Choroid plexus epithelial cell (primary cell): ENCODE measurements around the gene MPST.

ENCODE experiments used
- DNase-seq: peaks from one replicate; pipeline ENCODE4 v3.0.0-alpha.2; 2010; ENCODE audit warnings: low read depth
- H3K4me3 ChIP-seq: 2 replicates; pipeline ENCODE4 v1.5.1; 2011; ENCODE audit warnings: low read depth, mild to moderate bottlenecking, control low read depth, low read length, moderate library complexity
- CTCF ChIP-seq: conservative IDR thresholded peaks from 2 replicates; pipeline ENCODE4 v1.5.1; 2011; ENCODE audit warnings: low read depth, mild to moderate bottlenecking, control low read depth, inconsistent platforms, low read length, moderate library complexity

Gene MPST

GRCh38 chr22:37019309-37020191, at the start of gene MPST, which contains the start of gene TST:
Gene MPST (plus strand): TSS chr22:37019742. CDS start chr22:37019837, 95 bp downstream.
Gene TST (minus strand): TSS chr22:37019447. CDS start chr22:37018732, 715 bp downstream.
- peak; percentile 67 for DNase-seq
- peak within 1 kb of the TSS; percentile 85 for H3K4me3 ChIP-seq
- TF ChIP-seq CTCF: no peak

GRCh38 chr22:36971341-36972125, 48.0 kb upstream of the MPST start:
- TF ChIP-seq CTCF: no peak
- no peak for DNase-seq
- H3K4me3 ChIP-seq: no peak overlapping the region

DNA sequence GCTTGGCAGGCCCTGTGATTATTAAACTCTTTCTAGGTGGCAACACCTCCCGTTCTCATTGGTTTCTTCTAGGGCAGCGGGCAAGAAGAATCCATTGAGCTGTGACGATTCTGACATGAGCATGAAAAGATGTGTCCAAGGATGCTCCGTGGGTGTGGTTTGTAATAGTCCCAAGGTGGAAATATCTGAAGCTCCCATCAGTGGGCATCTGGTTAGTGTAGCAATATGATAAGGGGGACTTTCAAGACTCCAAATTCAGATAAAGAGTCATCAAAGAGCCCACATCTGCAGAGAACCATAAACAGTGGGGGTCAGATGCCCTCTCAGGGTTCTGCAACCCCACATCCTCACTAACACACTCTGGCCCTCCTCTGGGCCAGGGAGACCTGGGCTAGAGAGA, 42.9 kb upstream of the MPST start:
- no peak for DNase-seq
- no peak for TF ChIP-seq CTCF
- H3K4me3 ChIP-seq: no peak overlapping the region

- peak overlapping the region; percentile 54 for H3K4me3 ChIP-seq
- peak; percentile 57 for DNase-seq
- peak; percentile 63 for TF ChIP-seq CTCF
Measured at GRCh38 chr22:36977401-36977861, 42.1 kb upstream of the MPST start.

DNA sequence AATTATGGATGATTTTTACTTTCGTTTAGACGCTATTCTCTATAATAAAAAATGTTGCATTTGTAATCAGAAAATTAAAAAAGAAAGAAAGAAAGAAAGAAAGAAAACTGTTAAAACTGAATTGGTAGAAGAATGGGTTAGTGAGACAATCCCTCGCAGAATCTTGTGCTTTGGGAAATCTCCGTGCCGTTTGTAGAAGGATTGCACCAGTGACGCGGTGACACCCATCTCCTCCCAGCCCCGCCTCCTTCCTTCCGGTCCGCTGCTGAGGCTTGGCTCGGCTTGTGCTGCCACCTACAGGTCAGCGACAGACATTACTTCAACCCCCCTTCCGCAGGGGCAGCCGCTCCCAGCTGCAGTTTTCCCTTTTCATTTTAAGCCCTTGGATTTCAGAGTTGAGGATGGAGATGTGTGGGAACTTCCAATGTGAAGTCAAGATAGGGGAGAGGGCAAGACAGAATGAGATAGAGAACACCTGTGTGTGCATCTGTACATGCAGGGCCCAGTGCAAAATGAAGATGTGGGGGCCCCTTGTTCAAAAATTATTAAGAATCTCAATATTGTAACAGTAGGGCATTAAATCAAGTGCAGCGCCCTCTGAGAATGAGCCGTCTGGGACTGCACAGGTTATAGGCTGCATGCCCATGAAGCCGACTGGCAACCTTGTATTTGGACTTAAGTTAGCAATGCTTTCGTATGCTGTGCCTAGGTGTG, 41.4 kb upstream of the MPST start:
- peak; percentile 87 for DNase-seq
- peak overlapping the region; percentile 54 for H3K4me3 ChIP-seq
- TF ChIP-seq CTCF: peak; percentile 90

GRCh38 chr22:36979016-36979910, 40.3 kb upstream of the MPST start:
- DNase-seq: no peak
- TF ChIP-seq CTCF: no peak

More at GRCh38 chr22:36979016-36979910, 40.3 kb upstream of the MPST start:
- no peak overlapping the region for H3K4me3 ChIP-seq
